ENCODE results near the gene C2CD5. TPM values are rescaled to one million over a fixed set of nuclear protein-coding genes. Genes with fewer than 3 reads are reported as not detected.

Gene C2CD5
- total and polyA plus RNA-seq, 4 donors: 23.7 to 54.1 (median 35.1) TPM

DNA sequence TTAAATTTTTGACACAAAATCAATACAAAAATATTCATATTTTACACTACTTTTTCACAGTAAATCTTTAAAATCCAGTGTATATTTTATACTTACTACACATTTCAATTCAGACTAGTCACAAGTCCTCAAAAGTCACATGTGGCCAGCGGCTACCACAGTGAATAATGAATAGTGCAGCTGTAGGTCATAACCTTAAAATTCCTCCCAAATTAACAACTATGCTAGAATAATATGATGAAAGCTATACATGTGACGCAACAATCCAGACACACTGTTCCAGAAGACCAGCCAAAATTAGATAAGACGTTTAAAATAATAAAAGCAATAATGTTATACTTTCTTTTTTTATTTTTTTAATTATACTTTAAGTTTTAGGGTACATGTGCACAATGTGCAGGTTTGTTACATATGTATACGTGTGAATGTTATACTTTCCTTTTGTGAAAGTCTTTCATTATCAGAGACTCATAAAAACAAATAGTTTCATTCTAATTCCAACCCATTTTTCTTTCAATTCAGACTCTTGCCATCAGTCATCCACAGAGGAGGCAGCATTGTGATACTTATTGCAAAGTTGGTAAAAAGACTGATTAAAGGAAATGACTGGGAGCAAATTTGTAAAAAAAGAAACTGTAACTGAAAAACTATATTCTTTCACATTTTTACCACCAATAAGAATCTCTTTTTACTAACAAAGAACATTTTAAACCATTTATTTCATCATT, 67.0 kb downstream of the C2CD5 start:
- H3K27ac ChIP-seq (ENCODE audit: low read depth in 1 of 2, low read length in 2 of 2): no peak overlapping the region
- no peak for DNase-seq
- peaks cover 2% of the 10 kb centered on the region for H3K9me3 ChIP-seq (ENCODE audit: control insufficient read depth, low read length)
- H3K4me1 ChIP-seq (ENCODE audit: control insufficient read depth in 1 of 2, insufficient read depth in 2 of 2, low read length in 2 of 2): no peaks in the 10 kb centered on the region
- H3K4me3 ChIP-seq (ENCODE audit: low read length in 2 of 2): no peak overlapping the region
- 42 to 43% methylated on average over 4 of the region's 4 CpGs for WGBS, 2 donors
- intact Hi-C loops (cut with DNase I): no loop called here
- no peak for ATAC-seq (ENCODE audit: low FRiP score)
- no peaks in the 10 kb centered on the region for H3K27me3 ChIP-seq (ENCODE audit: control insufficient read depth in 1 of 2, insufficient read depth in 2 of 2, low read length in 1 of 2)
- no peaks in the 10 kb centered on the region for H3K36me3 ChIP-seq (ENCODE audit: control insufficient read depth in 1 of 2, insufficient read depth in 2 of 2, low read length in 1 of 2)

- Histone ChIP-seq H3K36me3 (ENCODE audit: control insufficient read depth in 1 of 2, insufficient read depth in 2 of 2, low read length in 1 of 2) (no peaks in the 10 kb centered on the region), H3K27me3 (ENCODE audit: control insufficient read depth in 1 of 2, insufficient read depth in 2 of 2, low read length in 1 of 2) (no peaks in the 10 kb centered on the region), H3K4me1 (ENCODE audit: control insufficient read depth in 1 of 2, insufficient read depth in 2 of 2, low read length in 2 of 2) (no peaks in the 10 kb centered on the region), H3K27ac (ENCODE audit: low read depth in 1 of 2, low read length in 2 of 2) (no peak overlapping the region), H3K9me3 (ENCODE audit: control insufficient read depth, low read length) (peaks cover 2% of the 10 kb centered on the region), H3K4me3 (ENCODE audit: low read length in 2 of 2) (no peak overlapping the region)
- no peak for DNase-seq
- no peak for ATAC-seq (ENCODE audit: low FRiP score)
- intact Hi-C loops (cut with DNase I): no loop called here
Observed at GRCh38 chr12:22476133-22476532, 68.2 kb downstream of the C2CD5 start.

- no peaks in the 10 kb centered on the region for H3K36me3 ChIP-seq (ENCODE audit: control insufficient read depth in 1 of 2, insufficient read depth in 2 of 2, low read length in 1 of 2)
- peaks cover 2% of the 10 kb centered on the region for H3K9me3 ChIP-seq (ENCODE audit: control insufficient read depth, low read length)
- no peak overlapping the region for H3K27ac ChIP-seq (ENCODE audit: low read depth in 1 of 2, low read length in 2 of 2)
- no peaks in the 10 kb centered on the region for H3K27me3 ChIP-seq (ENCODE audit: control insufficient read depth in 1 of 2, insufficient read depth in 2 of 2, low read length in 1 of 2)
- H3K4me1 ChIP-seq (ENCODE audit: control insufficient read depth in 1 of 2, insufficient read depth in 2 of 2, low read length in 2 of 2): no peaks in the 10 kb centered on the region
- DNase-seq: no peak
- intact Hi-C loops (cut with DNase I): no loop called here
- ATAC-seq (ENCODE audit: low FRiP score): no peak
- 83 to 85% methylated on average over 5 of the region's 5 CpGs for WGBS, 2 donors
- no peak overlapping the region for H3K4me3 ChIP-seq (ENCODE audit: low read length in 2 of 2)
Observed at GRCh38 chr12:22474970-22475720, 69.2 kb downstream of the C2CD5 start.

DNA sequence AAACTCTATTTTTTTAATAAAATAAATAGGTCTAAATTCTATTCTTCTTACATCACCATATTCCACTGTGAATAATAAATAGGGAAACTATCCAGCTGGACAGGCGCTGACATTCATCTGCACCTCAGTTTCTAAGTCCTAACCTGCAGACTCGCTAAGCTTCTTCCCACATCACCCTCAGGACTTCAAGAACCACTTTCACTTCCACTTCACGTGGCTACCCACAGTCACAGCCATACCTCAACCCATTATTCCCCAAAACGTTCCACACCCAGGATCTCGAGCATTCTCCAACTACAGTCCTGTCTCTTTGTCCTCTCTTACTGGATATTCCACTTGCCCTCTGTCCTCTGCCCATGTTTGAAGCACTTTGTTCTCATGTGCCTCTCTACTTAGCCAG, 71.1 kb downstream of the C2CD5 start:
- Histone ChIP-seq H3K27ac (ENCODE audit: low read depth in 1 of 2, low read length in 2 of 2) (no peak overlapping the region), H3K27me3 (ENCODE audit: control insufficient read depth in 1 of 2, insufficient read depth in 2 of 2, low read length in 1 of 2) (no peaks in the 10 kb centered on the region), H3K9me3 (ENCODE audit: control insufficient read depth, low read length) (peaks cover 2% of the 10 kb centered on the region), H3K4me3 (ENCODE audit: low read length in 2 of 2) (no peak overlapping the region), H3K36me3 (ENCODE audit: control insufficient read depth in 1 of 2, insufficient read depth in 2 of 2, low read length in 1 of 2) (no peaks in the 10 kb centered on the region), H3K4me1 (ENCODE audit: control insufficient read depth in 1 of 2, insufficient read depth in 2 of 2, low read length in 2 of 2) (no peaks in the 10 kb centered on the region)
- intact Hi-C loops (cut with DNase I): no loop called here
- WGBS, 2 donors: 60 to 65% methylated on average over 5 of the region's 5 CpGs
- DNase-seq: no peak
- ATAC-seq (ENCODE audit: low FRiP score): no peak

DNA sequence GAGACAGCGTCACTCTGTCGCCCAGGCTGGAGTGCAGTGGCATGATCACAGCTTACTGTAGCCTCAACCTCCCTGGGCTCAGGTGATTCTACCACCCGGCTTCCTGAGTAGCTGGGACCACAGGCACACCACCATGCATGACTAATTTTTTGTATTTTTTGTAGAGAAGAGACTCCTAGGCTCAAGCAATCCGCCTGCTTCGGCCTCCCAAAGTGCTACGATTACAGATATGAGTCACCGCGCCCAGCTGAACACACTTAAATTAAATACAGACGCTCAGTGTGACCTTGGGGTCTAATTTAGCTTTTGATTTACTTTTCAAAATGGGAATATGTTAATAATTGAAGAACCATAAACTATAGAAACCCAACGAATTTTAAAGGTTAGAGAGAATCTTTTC, 77.2 kb downstream of the C2CD5 start:
- no peaks in the 10 kb centered on the region for H3K27me3 ChIP-seq (ENCODE audit: control insufficient read depth in 1 of 2, insufficient read depth in 2 of 2, low read length in 1 of 2)
- DNase-seq (peak in 1 of 2 donors; percentile 39), ATAC-seq (ENCODE audit: low FRiP score) (no peak)
- 92 to 96% methylated on average over 10 of the region's 10 CpGs for whole genome bisulfite sequencing, 2 donors
- no peaks in the 10 kb centered on the region for H3K9me3 ChIP-seq (ENCODE audit: control insufficient read depth, low read length)
- no peaks in the 10 kb centered on the region for H3K4me1 ChIP-seq (ENCODE audit: control insufficient read depth in 1 of 2, insufficient read depth in 2 of 2, low read length in 2 of 2)
- H3K27ac ChIP-seq (ENCODE audit: low read depth in 1 of 2, low read length in 2 of 2): no peak overlapping the region
- H3K36me3 ChIP-seq (ENCODE audit: control insufficient read depth in 1 of 2, insufficient read depth in 2 of 2, low read length in 1 of 2): no peaks in the 10 kb centered on the region
- H3K4me3 ChIP-seq (ENCODE audit: low read length in 2 of 2): no peak overlapping the region
- intact Hi-C loops (cut with DNase I): no loop called here

- H3K36me3 ChIP-seq (ENCODE audit: control insufficient read depth in 1 of 2, insufficient read depth in 2 of 2, low read length in 1 of 2): no peaks in the 10 kb centered on the region
- no peaks in the 10 kb centered on the region for H3K9me3 ChIP-seq (ENCODE audit: control insufficient read depth, low read length)
- H3K4me3 ChIP-seq (ENCODE audit: low read length in 2 of 2): no peak overlapping the region
- H3K27ac ChIP-seq (ENCODE audit: low read depth in 1 of 2, low read length in 2 of 2): no peak overlapping the region
- WGBS, 2 donors: 91 to 92% methylated on average over 2 of the region's 2 CpGs
- no peaks in the 10 kb centered on the region for H3K27me3 ChIP-seq (ENCODE audit: control insufficient read depth in 1 of 2, insufficient read depth in 2 of 2, low read length in 1 of 2)
- H3K4me1 ChIP-seq (ENCODE audit: control insufficient read depth in 1 of 2, insufficient read depth in 2 of 2, low read length in 2 of 2): no peaks in the 10 kb centered on the region
- no peak for DNase-seq
- intact Hi-C loops (cut with DNase I): no loop called here
- ATAC-seq (ENCODE audit: low FRiP score): no peak
Observed at GRCh38 chr12:22463306-22463705, 81.0 kb downstream of the C2CD5 start.

GRCh38 chr12:22461786-22462185, 82.6 kb downstream of the C2CD5 start:
- H3K4me1 ChIP-seq (ENCODE audit: control insufficient read depth in 1 of 2, insufficient read depth in 2 of 2, low read length in 2 of 2): no peaks in the 10 kb centered on the region
- no peaks in the 10 kb centered on the region for H3K36me3 ChIP-seq (ENCODE audit: control insufficient read depth in 1 of 2, insufficient read depth in 2 of 2, low read length in 1 of 2)
- WGBS, 2 donors: 92 to 96% methylated on average over 1 of the region's 1 CpG
- ATAC-seq (ENCODE audit: low FRiP score) (no peak), DNase-seq (no peak)
- no peaks in the 10 kb centered on the region for H3K27me3 ChIP-seq (ENCODE audit: control insufficient read depth in 1 of 2, insufficient read depth in 2 of 2, low read length in 1 of 2)
- intact Hi-C loops (cut with DNase I): no loop called here
- H3K4me3 ChIP-seq (ENCODE audit: low read length in 2 of 2): no peak overlapping the region
- no peaks in the 10 kb centered on the region for H3K9me3 ChIP-seq (ENCODE audit: control insufficient read depth, low read length)
- no peak overlapping the region for H3K27ac ChIP-seq (ENCODE audit: low read depth in 1 of 2, low read length in 2 of 2)

DNA sequence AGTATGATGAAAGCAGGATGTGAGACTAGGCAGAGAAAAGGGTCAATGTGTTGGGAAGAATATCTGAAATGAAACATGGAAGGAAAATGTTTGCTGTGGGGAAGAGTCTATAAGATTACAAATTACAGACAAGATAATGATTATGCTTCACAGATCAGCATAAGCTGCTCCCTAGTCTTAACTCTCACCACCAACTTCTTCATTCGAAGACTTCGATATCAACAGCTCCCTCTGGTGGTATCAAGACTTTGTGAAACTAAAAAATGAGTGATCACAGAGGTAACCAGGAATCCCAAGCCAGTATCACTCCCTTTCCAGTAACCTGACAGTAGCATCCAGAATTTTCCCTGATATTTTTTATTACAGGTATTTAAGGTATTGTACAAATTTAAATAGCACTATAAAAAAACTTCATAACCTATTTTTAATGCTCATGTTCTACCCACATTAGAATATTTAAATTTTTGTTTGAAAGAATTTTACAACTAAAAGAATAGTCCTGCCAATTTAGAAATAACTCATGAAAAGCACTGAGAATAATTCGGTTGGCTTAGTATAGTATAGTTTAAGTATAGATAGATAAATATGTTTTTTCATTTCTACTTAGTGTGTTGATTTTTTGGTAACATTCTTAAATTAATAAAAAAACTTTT, 84.4 kb downstream of the C2CD5 start:
- no peak overlapping the region for H3K27ac ChIP-seq (ENCODE audit: low read depth in 1 of 2, low read length in 2 of 2)
- H3K9me3 ChIP-seq (ENCODE audit: control insufficient read depth, low read length): no peaks in the 10 kb centered on the region
- intact Hi-C loops (cut with DNase I): no loop called here
- H3K4me3 ChIP-seq (ENCODE audit: low read length in 2 of 2): no peak overlapping the region
- H3K4me1 ChIP-seq (ENCODE audit: control insufficient read depth in 1 of 2, insufficient read depth in 2 of 2, low read length in 2 of 2): no peaks in the 10 kb centered on the region
- H3K27me3 ChIP-seq (ENCODE audit: control insufficient read depth in 1 of 2, insufficient read depth in 2 of 2, low read length in 1 of 2): no peaks in the 10 kb centered on the region
- ATAC-seq (ENCODE audit: low FRiP score) (peak; percentile 81), DNase-seq (no peak)
- WGBS, 2 donors: 15 to 18% methylated on average over 3 of the region's 3 CpGs
- no peaks in the 10 kb centered on the region for H3K36me3 ChIP-seq (ENCODE audit: control insufficient read depth in 1 of 2, insufficient read depth in 2 of 2, low read length in 1 of 2)
